ENCODE data around the gene CDH23.

DNA sequence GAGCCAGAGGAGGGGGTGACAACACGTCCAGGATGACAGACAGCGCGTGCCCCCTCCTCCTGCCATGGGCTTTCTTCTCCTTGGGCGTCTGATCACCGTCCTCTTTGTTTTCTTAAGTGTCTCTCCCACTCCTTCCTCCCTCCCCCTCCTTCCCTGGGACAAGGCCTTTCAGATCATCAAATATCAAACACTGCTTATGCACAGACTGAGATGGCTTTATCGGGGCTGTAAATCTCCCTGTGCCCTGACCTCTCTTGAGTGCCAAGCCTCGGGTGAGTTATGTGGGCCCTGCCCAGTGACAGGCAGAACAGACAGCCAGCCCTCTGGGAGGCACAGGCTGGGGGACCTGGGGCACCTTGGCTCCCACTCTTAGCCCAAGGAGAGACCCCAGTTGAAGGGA lies 206.4 kb downstream of the CDH23 start:
- TF ChIP-seq, protein P1, sequence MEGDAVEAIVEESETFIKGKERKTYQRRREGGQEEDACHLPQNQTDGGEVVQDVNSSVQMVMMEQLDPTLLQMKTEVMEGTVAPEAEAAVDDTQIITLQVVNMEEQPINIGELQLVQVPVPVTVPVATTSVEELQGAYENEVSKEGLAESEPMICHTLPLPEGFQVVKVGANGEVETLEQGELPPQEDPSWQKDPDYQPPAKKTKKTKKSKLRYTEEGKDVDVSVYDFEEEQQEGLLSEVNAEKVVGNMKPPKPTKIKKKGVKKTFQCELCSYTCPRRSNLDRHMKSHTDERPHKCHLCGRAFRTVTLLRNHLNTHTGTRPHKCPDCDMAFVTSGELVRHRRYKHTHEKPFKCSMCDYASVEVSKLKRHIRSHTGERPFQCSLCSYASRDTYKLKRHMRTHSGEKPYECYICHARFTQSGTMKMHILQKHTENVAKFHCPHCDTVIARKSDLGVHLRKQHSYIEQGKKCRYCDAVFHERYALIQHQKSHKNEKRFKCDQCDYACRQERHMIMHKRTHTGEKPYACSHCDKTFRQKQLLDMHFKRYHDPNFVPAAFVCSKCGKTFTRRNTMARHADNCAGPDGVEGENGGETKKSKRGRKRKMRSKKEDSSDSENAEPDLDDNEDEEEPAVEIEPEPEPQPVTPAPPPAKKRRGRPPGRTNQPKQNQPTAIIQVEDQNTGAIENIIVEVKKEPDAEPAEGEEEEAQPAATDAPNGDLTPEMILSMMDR (IDR thresholded peaks at IDR 0.05) = no peak
- TF ChIP-seq POLR2AphosphoS5 (IDR thresholded peaks at IDR 0.05) = no peak
- TF ChIP-seq POLR2A (IDR thresholded peaks at IDR 0.05; ENCODE audit: low read depth) = no peak
